GM21786 (cell line): ENCODE measurements around the gene CEND1.

Experiments
- ATAC-seq: cut with Tn5 transposase; IDR thresholded peaks from one replicate; pipeline ENCODE4 v1.9.1; 2021; ENCODE audit not compliant: unreplicated experiment

The CEND1 gene

GRCh38 chr11:789943-790342, at the start of gene CEND1:
Gene CEND1, minus strand, starts transcription at chr11:790090. Its CDS starts 1,514 bp downstream, at chr11:788576.
- ATAC-seq = no peak

DNA sequence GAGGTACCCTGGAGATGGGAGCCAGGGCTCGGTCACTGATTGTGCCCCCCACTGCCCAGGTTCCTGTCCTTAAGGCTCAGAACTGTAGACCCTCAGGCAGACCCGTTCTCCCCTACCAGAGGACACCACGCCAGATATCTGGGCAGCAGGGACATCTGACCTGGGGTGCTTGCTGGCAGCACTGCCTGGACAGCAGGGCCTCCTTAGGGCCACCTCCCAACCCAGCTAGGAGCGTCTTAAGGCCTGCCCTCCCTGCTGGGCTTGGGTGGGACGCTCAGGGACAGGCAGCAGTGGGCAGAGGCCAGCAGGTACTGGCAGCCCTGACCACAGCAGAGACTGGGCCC, 49.4 kb upstream of the CEND1 start:
- ATAC-seq = no peak

GRCh38 chr11:838441-839279, 48.8 kb upstream of the CEND1 start:
- ATAC-seq = no peak

DNA sequence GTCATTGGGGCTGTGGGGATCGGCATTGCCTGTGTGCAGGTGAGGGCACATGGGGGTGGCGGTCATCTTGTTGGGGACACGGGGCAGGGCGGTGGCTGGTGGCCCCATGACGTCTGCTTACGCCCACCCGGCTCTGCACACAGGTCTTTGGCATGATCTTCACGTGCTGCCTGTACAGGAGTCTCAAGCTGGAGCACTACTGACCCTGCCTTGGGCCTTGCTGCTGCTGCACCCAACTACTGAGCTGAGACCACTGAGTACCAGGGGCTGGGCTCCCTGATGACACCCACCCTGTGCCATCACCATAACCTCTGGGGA, 48.1 kb upstream of the CEND1 start:
- ATAC-seq = no peak

- ATAC-seq = no peak
Measured at GRCh38 chr11:837189-837989, 47.5 kb upstream of the CEND1 start.

DNA sequence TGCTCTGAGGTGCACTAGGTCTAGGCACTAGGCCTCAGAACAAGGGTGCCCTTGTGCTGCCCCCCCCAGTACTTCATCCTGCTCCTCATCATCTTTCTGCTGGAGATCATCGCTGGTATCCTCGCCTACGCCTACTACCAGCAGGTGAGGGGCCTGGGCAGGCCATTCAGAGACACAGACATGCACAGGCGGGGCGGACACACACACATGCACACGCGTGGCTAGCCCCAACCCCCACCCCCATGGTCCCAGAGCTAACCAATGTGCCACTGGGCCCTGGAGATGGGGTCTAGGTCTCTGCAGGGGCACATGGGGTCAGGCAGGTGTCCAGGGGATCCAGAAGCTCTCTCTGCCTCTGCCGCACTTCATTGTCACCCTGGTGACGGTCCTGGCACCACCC, 46.8 kb upstream of the CEND1 start:
- ATAC-seq = no peak

DNA sequence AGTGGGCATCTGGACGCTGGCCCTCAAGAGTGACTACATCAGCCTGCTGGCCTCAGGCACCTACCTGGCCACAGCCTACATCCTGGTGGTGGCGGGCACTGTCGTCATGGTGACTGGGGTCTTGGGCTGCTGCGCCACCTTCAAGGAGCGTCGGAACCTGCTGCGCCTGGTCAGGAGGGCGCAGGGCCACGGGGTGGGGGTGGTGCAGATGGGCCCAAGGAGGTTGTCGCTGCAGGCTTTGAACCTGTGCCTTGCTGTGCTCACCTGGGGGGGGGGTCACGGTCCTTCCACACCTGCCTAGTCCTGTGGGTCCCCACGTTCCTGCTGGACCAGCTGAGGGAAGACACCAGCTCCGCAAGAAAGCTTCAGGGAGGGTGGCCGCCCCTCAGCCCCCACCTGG, 46.4 kb upstream of the CEND1 start:
- no peak for ATAC-seq

DNA sequence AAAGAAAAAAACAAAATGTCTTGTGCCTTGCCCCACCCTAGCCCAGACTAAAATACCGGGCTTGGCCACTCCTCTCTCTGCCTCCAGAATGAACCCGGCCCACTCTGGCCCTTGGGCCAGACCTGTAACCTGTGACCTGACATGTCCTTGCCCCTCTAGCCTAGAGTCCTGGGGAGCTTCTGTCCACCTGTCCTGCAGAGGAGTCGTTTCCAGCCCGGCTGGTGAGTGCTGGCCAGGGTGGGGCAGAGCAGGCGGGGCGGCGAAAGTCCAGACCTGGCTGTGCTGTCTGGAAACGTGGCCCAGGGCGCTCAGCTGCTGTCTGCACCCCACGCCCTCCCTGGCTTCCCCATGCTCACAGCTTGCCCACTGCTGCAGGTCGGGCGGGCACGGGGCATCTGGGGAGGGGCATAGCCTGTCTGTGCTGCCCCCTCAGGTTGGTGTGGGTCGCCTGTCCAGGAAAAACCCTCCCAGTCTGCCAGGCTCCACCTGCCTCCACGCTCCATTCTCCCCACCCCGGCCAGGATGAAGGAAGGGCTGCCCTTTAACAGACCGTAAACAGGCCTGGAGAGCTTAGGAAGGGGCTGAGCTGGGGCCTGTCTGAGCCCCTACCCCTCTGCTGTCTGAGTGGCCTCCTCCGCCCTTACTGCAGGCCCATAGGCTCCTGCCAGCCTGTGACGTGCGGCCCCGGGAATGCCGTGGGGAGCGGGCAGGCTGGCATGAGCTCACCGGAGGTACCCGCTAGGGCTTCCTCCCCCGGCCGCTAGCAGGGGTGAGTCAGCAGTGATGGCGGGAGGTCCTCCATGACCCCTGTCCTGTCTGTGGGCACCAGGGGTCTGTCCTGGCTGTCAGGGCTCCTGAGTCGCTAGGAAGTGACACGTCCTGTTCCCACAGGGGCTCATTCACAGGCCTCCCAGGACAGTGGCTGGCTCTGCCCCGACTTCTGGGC, 44.8 kb upstream of the CEND1 start:
- no peak for ATAC-seq

- no peak for ATAC-seq
Measured at GRCh38 chr11:833849-834311, 44.0 kb upstream of the CEND1 start.

DNA sequence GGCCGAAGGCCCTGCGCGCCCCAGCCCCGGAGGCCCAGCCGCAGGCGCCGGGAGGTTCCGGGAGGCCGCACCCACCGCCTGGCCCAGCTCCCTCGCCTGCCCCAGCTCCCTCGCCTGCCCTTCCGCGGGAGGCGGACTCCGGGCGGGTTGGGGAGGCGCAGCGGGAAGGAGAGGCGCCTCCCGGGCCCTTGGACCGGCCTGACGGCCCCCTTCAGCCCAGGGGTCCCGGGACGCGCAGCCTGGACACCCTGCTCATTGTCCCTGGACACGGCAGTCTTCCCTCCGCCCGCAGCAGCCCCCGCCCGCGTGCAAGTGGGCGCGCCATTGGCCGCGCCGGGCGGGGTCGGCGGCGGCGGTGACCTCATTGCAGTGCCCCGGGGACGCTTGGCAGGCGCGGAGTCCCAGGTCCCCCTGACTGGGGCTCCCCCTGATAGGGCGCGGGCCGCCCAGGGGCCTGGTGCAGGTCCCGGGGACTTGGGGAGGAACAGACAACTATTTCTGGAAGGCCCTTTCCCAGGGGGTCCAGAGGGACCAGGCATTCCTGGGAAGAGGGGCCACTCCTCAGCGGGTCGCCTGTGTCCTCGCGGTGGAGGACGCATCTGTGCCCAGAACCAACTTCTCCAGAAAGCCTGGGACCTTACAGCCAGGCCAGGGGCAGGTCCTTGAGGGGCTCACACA, 43.4 kb upstream of the CEND1 start:
- ATAC-seq = peak; percentile 21

- peak; percentile 42 for ATAC-seq
Measured at GRCh38 chr11:832529-833113, 42.7 kb upstream of the CEND1 start, which contains the start of gene CD151. Gene CD151, plus strand, starts transcription at chr11:832952. Its CDS starts 3,118 bp downstream, at chr11:836070.

DNA sequence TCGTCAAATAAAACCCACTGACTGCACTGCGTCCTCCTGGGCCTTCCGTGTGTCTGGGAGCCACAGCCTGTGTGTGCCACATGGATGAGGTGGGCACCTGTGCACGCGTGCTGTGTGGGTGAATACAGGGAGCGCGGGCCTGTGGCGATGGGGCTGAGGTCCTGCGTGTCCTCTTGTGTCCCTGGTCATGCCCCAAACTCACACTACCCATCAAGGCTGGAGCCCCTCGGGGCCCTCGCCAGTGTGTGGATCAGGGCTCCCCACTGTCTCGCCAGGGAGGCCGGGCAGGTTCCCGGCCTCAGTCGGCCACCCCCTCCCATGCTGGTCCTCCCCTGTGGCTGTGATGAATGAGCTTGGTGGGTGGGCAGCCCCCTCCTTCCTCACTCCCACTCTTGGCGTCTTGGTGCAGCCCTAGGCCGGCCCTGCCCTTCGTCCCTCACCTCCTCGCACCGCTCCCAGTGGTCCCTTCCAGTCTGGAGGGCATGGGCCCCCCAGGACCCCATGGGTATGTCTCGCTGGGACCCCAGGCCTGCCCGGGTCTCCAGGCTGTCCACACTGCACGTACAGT, 42.2 kb upstream of the CEND1 start:
- no peak for ATAC-seq

GRCh38 chr11:831118-831864, 41.4 kb upstream of the CEND1 start:
- no peak for ATAC-seq

- peak; percentile 35 for ATAC-seq
Measured at GRCh38 chr11:830295-831117, 40.6 kb upstream of the CEND1 start.

- no peak for ATAC-seq
Measured at GRCh38 chr11:829847-830294, 40.0 kb upstream of the CEND1 start.

- no peak for ATAC-seq
Measured at GRCh38 chr11:829176-829846, 39.4 kb upstream of the CEND1 start.

DNA sequence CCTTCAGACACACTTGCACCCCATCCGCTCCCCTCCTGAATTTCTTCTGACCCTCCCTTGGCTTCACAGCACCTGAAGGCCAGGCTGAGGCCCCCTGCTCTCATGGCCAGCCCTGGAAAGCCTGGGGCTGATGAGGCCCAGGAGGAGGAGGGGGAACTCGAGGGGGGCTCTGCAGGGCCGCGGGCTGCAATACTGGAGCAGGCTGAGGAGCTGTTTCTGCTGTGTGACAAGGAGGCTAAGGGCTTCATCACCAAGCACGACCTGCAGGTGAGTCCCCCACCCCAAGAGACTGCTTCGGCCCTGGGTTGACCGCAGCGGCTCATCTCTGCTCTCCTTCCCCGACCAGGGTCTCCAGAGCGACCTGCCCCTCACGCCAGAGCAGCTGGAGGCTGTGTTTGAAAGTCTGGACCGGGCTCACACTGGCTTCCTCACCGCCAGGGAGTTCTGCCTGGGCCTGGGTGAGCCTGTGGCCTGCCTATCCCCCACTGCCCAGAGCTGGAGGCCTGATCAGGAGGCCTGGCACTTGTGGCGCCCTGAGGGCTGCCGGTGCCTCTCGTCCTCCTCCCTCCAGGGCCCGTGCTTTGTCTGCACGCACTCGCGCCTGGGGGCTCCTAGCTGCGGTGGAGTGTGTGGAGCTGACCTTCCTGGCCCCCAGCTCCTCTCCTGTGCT, 38.8 kb upstream of the CEND1 start:
- no peak for ATAC-seq
